Heart right ventricle (tissue), 16 donors: ENCODE measurements around the gene ETNK2. TPM values are rescaled to one million over a fixed set of nuclear protein-coding genes. Genes with fewer than 3 reads are reported as not detected.

Experiments used
- ATAC-seq, 8 donors: fragments of 200-7000 bp; cut with Tn5 transposase; one replicate each; pipeline ENCODE4 v1.9.1; 2020; ENCODE audit warnings: mild to moderate bottlenecking in 8 of 8, moderate library complexity in 8 of 8, moderate number of reproducible peaks in 1 of 8
- DNase-seq, 2 donors: peaks; one replicate each; pipeline ENCODE4 v3.0.0-alpha.2; 2020
- H3K27ac ChIP-seq, 10 donors: fragments of 200-600 bp; sonication (generic) in 2 of 10; one replicate each; pipeline versions ENCODE4 v1.5.0 to v1.8.0; 2020 to 2022; ENCODE audit warnings: mild to moderate bottlenecking in 3 of 10
- H3K27me3 ChIP-seq, 7 donors: fragments of 200-600 bp; one replicate each; pipeline ENCODE4 v1.8.0; 2021 to 2022; ENCODE audit warnings: mild to moderate bottlenecking in 2 of 7
- H3K36me3 ChIP-seq, 9 donors: fragments of 200-600 bp; sonication (generic) in 1 of 9; one replicate each; pipeline versions ENCODE4 v1.5.0 to v1.8.0; 2020 to 2022; ENCODE audit warnings: mild to moderate bottlenecking in 2 of 9
- H3K4me1 ChIP-seq, 9 donors: fragments of 200-600 bp; sonication (generic) in 1 of 9; one replicate each; pipeline versions ENCODE4 v1.5.0 to v1.8.0; 2020 to 2022; ENCODE audit warnings: mild to moderate bottlenecking in 4 of 9
- H3K4me3 ChIP-seq, 10 donors: fragments of 200-600 bp; sonication (generic) in 2 of 10; one replicate each; pipeline versions ENCODE4 v1.5.0 to v1.8.0; 2020 to 2022; ENCODE audit warnings: mild to moderate bottlenecking in 7 of 10, moderate library complexity in 2 of 10
- H3K9me3 ChIP-seq, 11 donors: fragments of 200-600 bp in 10 of 11; sonication (generic) in 2 of 11; one replicate each; pipeline versions ENCODE4 v1.5.0 to v1.8.0; 2013 to 2022; ENCODE audit warnings: mild to moderate bottlenecking in 2 of 11, control low read depth in 1 of 11, moderate library complexity in 1 of 11
- WGBS, 2 donors: extraction: QIAGEN DNeasy Blood & Tissue Kit; methylation state at CpG; one replicate each; pipeline ENCODE4 v1.1.7; 2013; ENCODE audit warnings: inconsistent platforms in 1 of 2; 5-methylcytosine and 5-hydroxymethylcytosine counted together
- intact Hi-C, 10 donors: fragments of 100-400 bp; cut with DNase I; formaldehyde crosslinking; loops; one replicate each; pipeline versions ENCODE4 v1.11.1 to v1.14.2; 2022
- polyA plus RNA-seq, 2 donors: library from polyadenylated mRNA; stranded (reverse); fragments of 200-250 nt; gene quantifications; one replicate each; pipeline ENCODE4 v1.2.3, GENCODE V29; 2013
- total RNA-seq, 10 donors: library from RNA; stranded (reverse); fragmentation: NEBNext Ultra II Directional in 3 of 10; extraction: Animal tissue kit (Norgen Biotek cat#: 25700) in 3 of 10; gene quantifications; one replicate each; pipeline versions ENCODE4 v1.2.1 to v1.2.4, GENCODE V29; 2021 to 2023
- TF ChIP-seq, protein P1 (sequence below), 9 donors: fragments of 200-600 bp; sonication (generic) in 2 of 9; IDR thresholded peaks; one replicate each; pipeline versions ENCODE4 v1.5.0 to v1.8.0; 2021 to 2022; ENCODE audit warnings: antibody characterized with exemption in 9 of 9, mild to moderate bottlenecking in 5 of 9, moderate library complexity in 1 of 9
- donor health status: Arrhythmogenic right ventricular cardiomyopathy.
- donor health status: ischemic (EF 13 %, LVEDD 7.1; RV severe dilation, severe dysfunction).
- donor health status: healthy with polysubstance abuse.
- donor health status: DM: no; HTN: yes; CAD: no.
- donor health status: DM: no; HTN: no; CAD: no.
- donor health status: ischemic (EF 25% LVEDD 6.9; RV normal size, moderate dysfunction).
- donor health status: ischemic (EF 25% LVEDD 5.7; RV mildly dilated, moderate dysfunction).
- donor health status: healthy.
- donor health status: DM: yes; HTN: yes; CAD: no.
- donor health status: Ischemic cardiomyopathy.
- donor health status: ischemic (EF 35%, LVEDD 5.7; RV mildly dilated, moderate dysfunction).
- donor health status: nonischemic (EF 11% LVEDD 7.7; RV severe dilation, severe dysfunction).
- donor health status: DM: yes; HTN: yes; CAD: no.
- donor health status: PGD.
- donor health status: ischemic (EF 29% LVEDD 5.4; RV normal size, mild dysfunction).
- donor health status: nonischemic (EF 23%, LVEDD 6.1; RV moderate dilation, normal function).

ETNK2 gene
- total and polyA plus RNA-seq, 12 donors: 0.47 to 5.2 (median 2.3) TPM

DNA sequence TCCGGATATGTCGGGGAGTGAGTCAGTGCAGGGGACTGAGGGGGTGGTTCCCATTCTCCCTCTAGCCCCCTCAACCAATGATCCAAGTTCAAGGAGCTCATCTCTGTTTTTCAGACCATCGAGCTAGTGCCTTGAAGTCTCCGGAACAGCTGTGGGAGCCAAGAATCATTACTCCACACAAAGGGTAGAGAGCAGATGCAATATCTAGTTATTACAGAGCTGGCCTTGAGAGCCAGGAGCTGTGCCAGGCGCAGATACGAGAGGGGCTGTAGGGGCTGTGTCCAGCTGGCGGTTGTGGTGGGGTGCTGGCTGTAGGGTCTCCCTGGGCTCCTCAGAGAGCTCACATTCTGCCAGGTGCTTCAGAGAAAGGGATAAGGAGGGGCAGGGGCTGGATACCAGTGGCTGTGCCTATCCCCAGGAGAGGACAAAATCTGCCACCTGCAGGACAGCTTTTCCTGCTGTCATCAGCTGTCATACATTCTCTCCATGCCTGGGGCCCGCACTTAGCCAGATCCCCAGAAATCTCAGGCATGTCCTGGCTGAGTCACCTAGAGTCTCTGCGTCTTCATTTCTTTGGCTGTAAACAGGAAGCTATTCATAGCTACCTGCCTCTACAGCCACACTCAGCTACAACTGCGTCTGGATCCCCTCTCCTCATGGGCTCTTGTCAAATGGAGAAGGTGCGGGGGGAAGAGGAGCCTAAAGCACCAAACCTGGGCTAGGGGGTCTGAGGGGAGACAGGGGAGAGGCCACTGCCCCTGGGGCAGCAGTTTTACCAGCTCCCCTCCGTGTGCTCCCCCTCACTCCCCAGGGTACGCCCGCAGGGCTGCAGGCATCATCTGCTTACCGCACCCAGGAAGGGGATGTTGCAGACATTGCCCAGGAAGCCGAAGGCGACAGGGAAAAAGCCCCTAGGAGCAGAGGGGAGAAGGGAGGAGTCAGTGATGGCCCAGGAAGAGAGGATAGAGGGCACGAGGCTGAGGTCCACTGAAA, 46.8 kb upstream of the ETNK2 start:
- TF ChIP-seq, protein P1, sequence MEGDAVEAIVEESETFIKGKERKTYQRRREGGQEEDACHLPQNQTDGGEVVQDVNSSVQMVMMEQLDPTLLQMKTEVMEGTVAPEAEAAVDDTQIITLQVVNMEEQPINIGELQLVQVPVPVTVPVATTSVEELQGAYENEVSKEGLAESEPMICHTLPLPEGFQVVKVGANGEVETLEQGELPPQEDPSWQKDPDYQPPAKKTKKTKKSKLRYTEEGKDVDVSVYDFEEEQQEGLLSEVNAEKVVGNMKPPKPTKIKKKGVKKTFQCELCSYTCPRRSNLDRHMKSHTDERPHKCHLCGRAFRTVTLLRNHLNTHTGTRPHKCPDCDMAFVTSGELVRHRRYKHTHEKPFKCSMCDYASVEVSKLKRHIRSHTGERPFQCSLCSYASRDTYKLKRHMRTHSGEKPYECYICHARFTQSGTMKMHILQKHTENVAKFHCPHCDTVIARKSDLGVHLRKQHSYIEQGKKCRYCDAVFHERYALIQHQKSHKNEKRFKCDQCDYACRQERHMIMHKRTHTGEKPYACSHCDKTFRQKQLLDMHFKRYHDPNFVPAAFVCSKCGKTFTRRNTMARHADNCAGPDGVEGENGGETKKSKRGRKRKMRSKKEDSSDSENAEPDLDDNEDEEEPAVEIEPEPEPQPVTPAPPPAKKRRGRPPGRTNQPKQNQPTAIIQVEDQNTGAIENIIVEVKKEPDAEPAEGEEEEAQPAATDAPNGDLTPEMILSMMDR (IDR thresholded peaks at IDR 0.05): peak in 3 of 9 donors; percentile 16 to 31 (median 28)
- Histone ChIP-seq H3K36me3 (no peaks in the 10 kb centered on the region), H3K4me1 (peaks cover 0 to 19% (median 8%) of the 10 kb centered on the region in 9 donors), H3K4me3 (no peak overlapping the region), H3K9me3 (no peaks in the 10 kb centered on the region), H3K27me3 (peaks cover 0 to 19% (median 12%) of the 10 kb centered on the region in 7 donors), H3K27ac (peak overlapping the region in 3 of 10 donors; percentile 20 to 42 (median 33))
- no peak for DNase-seq
- ATAC-seq: peak; percentile 29 to 89 (median 74)
- intact Hi-C loops: loop anchor here in 1 of 10 donors (5.0 kb wide), 1 partner anchor 36 kb away; no protein-coding TSS in a partner anchor
- 45 to 46% methylated on average over 18 of the region's 18 CpGs for whole genome bisulfite sequencing, 2 donors

DNA sequence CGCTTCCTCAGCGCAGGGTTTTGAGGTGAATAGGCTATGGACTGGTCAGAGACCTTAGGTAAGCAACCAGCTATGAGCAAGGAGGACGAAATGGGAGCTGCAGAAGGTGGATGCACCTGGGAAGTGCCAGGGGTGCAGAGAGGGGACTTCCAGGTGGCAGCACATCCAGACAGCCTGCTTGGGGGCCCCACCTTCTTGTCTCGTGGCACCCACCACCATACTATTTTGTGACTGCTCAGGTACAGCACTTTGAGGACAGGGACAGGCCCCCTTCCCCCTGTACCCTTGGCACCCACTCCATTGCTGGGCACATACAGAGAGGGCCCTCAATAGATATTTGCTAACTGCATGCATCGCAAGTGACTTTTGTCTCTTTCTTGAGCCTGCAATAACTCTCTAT, 45.2 kb upstream of the ETNK2 start:
- no peaks in the 10 kb centered on the region for H3K36me3 ChIP-seq
- H3K9me3 ChIP-seq: no peaks in the 10 kb centered on the region
- H3K4me1 ChIP-seq: peaks cover 0 to 19% (median 8%) of the 10 kb centered on the region in 9 donors
- H3K27ac ChIP-seq: no peak overlapping the region
- TF ChIP-seq, protein P1 (IDR thresholded peaks at IDR 0.05): no peak
- no peak for DNase-seq
- H3K4me3 ChIP-seq: no peak overlapping the region
- intact Hi-C loops: loop anchor here in 1 of 10 donors (5.0 kb wide), 1 partner anchor 35 kb away; no protein-coding TSS in a partner anchor
- peaks cover 0 to 30% (median 14%) of the 10 kb centered on the region in 7 donors for H3K27me3 ChIP-seq
- 87 to 90% methylated on average over 5 of the region's 5 CpGs for WGBS, 2 donors
- ATAC-seq: no peak

DNA sequence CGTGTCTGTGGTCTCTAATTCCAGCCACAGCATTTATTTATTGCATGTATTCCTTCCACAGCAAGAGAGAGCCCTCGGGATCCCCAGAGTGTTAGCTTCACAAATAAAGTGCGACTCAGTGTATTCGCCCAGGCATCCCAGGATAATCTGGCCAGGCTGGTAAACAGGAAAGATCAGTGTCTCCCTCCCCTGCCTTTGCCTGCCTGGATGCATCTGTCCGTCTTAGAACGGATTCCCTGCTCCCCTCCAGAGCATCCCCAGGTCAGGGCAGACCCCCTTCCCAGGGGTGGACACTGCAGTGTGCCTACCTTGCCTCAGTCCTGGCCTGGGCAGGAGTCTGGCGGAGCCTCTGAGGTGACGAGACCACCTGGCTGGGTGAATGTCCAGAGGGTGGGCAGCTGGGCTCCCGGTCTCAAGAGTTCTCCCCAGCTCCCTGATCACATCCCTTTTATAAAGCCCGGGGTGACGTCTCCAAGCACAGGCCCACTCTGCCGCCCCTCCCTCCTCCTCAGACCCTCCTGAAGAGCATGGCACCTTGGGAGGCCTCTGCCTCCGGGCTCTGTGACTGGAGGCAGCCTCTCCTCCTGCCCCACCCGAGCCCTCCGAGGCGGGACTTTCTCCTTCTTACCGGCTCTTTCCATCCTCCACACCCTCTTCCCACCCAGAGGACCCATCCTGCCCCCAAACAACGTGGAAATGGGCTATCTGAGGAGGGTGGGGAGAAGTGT, 44.4 kb upstream of the ETNK2 start, which contains the start of gene KISS1:
Gene KISS1 (minus strand): TSS at position 424 of the 728 bp plus-strand sequence. CDS start 3,615 bp downstream, outside the sequence.
- ATAC-seq (no peak), DNase-seq (no peak)
- Histone ChIP-seq H3K9me3 (no peaks in the 10 kb centered on the region), H3K4me1 (peaks cover 0 to 19% (median 8%) of the 10 kb centered on the region in 9 donors), H3K4me3 (no peak within 1 kb of the TSS), H3K27ac (no peak within 1 kb of the TSS), H3K27me3 (peaks cover 0 to 38% (median 11%) of the 10 kb centered on the region in 7 donors), H3K36me3 (no peaks in the 10 kb centered on the region)
- intact Hi-C loops: loop anchor here in 1 of 10 donors (5.0 kb wide), 1 partner anchor 34 kb away; no protein-coding TSS in a partner anchor
- 56 to 70% methylated on average over 18 of the region's 18 CpGs for WGBS, 2 donors
- TF ChIP-seq, protein P1 (IDR thresholded peaks at IDR 0.05): no peak

DNA sequence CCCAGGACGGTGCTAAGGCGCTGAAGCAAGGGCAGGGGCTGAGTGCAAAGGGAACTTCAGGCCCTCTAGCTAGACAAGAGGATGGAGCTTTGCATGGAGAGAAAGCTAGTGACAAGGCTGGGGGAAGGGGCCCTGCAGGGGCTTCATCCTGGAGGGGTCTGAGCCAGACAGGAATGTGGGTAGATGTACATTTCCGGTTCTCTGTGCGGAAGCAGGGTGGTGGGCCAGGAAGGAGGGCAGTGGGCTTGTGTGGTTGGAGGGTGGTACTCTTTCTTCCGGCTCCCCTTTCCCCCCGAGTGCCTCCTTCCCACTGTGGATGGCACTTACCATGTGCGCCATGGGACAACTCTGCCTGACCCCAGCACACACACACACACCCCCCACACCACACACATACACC, 42.9 kb upstream of the ETNK2 start:
- peaks cover 0 to 52% (median 15%) of the 10 kb centered on the region in 7 donors for H3K27me3 ChIP-seq
- no peak overlapping the region for H3K27ac ChIP-seq
- TF ChIP-seq, protein P1 (IDR thresholded peaks at IDR 0.05): no peak
- 70 to 78% methylated on average over 7 of the region's 7 CpGs for WGBS, 2 donors
- intact Hi-C loops: loop anchor here in 1 of 10 donors (5.0 kb wide), 1 partner anchor 32 kb away; no protein-coding TSS in a partner anchor
- H3K9me3 ChIP-seq: no peaks in the 10 kb centered on the region
- no peak for ATAC-seq
- H3K36me3 ChIP-seq: no peaks in the 10 kb centered on the region
- no peak overlapping the region for H3K4me3 ChIP-seq
- H3K4me1 ChIP-seq: peaks cover 0 to 21% (median 10%) of the 10 kb centered on the region in 9 donors
- no peak for DNase-seq
